Measurements from ENCODE around the gene GAB3.

GAB3 gene

DNA sequence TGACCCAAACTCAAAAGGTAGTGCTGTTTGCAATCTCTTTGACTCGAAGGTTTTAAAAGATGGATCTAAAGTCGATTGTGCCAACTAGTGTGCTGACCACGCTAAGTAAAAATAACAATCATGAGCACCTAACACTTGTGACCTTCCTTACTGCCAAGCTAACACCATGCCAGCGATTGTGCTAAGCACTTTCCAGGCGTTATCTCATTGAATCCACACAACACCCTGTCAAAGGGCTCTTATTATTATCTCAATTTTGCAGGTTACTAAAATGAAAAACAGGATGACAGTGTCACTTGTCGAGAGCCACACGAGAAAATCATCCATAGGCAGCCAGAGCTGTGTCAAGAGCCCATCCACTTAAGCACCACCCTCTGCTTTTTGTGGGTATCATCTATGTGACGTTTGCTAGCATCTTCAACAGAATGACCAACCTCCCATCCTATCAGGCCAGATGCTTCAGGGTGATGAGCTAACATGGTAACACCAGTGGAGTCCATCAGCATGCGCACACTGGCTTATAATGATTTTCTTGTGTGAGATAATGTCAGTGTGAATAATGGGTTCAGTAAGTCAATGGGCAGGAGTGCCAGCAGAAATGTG, 893 bp upstream of the GAB3 start:
- no peak for DNase-seq (ENCODE audit: low spot score)

DNA sequence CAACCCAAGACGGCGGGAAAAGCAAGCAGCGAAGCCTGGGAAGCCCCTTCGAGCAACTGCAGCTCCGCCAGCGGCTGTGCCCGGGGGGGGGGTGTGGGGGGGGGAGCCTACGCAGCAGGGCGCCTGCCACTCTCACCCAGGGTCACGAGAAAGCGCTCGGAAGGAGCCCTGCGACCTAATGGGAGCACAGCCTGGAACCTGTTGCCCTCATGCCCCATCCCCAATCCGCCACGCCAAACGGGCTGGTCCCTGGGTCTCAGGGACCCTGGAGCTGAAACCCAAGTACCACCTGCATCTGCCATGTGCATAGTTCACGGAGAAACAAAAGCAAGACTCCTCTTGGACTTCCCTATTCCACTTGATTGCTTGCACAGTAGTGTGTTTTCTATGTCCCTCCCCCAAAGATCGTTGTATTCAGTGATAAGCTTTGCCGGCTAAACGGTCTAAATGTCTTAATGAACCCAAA, 359 bp upstream of the GAB3 start:
- DNase-seq (ENCODE audit: low spot score): no peak

DNA sequence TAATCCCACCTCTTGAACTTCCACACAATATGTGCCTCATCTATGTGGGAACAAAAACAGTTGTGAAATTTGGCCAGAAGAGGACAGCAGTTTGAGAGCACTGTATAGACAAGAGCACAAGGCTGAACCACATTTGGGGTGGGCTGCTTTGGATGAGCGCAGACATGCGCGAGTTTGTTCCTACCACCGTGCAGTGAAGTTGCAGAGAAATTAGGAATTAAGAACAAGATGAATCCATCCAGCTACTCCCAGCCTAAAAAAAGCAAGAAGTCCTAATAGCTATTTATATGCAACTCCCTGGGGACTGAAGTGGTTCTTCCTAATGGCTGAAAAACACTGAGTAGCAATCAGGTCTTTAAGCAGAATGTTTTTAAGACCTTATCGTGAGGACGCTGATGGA, 1.0 kb downstream of the GAB3 start:
- DNase-seq (ENCODE audit: low spot score): no peak

DNA sequence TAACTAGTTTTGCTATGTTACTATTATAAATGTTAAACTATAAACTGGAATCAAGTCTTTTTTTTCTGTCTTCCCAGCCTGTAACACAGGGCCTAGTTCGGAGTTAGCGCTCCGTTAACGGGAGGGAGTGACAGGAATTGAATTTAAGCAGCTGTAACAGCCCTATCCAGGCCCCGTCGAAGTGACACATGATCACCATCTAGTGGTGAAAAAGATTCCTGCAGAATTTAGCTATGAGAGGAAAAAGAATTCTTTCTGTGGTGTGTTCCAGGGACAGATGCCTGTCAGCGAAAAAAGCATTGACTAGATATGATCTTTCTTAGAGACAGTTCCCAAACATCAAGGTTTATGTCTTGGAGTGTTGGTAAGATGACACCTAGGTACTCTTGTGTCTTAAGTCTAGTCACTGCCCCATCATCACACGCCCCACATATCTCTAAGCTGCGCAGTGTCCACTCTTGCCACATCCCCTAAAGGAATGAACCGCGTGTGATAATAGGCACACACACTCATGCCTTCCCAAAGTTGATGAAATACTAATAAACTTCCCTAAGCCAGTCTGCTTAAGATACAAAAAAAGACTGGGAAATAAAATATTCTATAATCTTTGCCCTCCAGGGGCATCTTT, 2.1 kb downstream of the GAB3 start:
- peak; percentile 64 for DNase-seq (ENCODE audit: low spot score)

DNA sequence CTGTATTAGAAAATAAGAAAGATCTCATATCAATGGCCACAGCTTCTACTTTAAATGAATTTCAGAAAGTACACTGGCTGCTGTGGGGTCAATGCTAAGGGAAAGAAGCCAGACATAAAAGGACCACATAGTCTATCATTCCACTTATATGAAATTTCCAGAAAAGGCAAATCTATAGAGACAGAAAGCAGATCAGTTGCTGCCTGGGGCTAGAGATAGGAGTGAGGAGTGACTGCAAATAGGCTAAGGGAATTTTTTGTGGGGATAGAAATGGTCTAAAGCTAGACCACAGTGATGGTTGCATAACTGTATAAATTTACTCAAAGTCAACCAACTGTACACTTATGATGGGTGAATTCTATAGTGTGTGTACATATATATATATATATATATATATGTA, 8.3 kb downstream of the GAB3 start:
- DNase-seq (ENCODE audit: low spot score): no peak

DNA sequence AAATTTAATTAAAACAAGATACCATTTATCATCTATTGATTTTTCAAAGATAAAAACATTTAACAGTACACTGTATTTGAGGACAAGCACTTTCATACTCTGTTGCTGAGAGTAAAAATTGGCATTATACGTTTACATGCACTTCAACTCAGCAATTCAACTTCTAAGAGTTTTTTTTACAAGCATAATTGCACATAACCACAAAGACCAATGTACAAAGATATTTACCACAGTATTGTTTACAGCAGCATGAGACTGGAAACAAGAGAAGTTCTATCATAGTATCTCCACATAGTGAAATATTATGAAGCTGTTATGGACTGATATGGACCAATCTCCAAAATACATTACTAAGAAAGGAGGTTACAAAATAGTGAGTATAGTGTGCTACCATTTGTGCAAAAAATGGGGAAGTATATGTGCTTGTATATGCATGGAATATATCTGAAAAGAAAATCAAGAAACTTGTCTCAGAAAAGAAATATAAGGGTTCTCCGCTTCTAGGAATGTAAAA, 10.9 kb downstream of the GAB3 start:
- no peak for DNase-seq (ENCODE audit: low spot score)

DNA sequence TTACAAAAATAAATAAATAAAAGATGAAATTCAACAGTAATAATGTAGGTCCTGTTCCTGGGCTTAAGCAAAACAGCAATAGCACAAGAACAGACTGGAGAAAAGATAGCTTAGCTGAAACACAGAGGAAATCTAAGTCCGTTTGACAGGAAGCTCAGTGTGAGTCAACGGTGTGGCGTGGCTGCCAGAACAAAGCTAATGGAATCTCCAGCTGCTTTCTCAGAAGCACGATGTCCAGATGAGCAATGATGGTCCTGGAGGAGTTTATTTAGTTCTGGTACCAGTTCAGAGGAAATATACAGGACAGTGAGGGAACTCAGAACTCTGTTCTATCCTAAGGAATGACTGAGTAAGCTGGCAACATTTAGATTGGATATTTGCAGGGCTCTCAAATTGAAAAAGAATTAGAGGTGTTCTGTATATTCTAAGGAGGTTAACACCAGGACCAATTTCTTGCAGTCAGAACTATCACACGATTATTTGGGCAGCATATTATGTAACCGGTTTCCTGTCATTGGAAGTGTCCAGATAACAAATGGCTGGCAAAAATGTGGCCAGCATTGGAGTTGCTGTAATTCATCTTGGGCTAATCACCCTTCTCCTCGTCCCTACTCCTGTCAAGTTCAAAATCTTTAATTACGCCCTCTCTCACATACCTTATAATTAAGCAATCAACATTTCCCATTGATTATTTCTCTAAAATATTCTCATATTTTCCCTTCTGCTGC, 12.7 kb downstream of the GAB3 start:
- no peak for DNase-seq (ENCODE audit: low spot score)

DNA sequence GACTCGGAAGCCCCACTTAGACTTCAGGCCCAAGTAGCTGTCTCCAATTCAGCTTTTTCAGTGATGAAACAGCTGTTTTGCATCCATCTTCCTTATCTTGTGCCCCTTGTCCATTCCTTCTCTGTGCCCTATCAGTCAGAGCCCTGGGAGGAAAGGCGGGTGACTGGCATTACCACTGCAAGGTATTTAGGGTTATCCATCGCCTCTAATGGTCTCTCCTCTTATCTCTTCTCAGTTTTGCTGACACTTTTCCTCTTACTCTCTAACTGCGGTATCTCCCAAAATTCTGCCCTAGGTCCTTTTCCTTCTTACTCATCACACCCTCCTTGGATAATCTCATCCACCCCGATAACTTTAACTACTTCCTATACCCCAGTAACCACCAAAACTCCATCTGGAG, 13.7 kb downstream of the GAB3 start:
- DNase-seq (ENCODE audit: low spot score): no peak

DNA sequence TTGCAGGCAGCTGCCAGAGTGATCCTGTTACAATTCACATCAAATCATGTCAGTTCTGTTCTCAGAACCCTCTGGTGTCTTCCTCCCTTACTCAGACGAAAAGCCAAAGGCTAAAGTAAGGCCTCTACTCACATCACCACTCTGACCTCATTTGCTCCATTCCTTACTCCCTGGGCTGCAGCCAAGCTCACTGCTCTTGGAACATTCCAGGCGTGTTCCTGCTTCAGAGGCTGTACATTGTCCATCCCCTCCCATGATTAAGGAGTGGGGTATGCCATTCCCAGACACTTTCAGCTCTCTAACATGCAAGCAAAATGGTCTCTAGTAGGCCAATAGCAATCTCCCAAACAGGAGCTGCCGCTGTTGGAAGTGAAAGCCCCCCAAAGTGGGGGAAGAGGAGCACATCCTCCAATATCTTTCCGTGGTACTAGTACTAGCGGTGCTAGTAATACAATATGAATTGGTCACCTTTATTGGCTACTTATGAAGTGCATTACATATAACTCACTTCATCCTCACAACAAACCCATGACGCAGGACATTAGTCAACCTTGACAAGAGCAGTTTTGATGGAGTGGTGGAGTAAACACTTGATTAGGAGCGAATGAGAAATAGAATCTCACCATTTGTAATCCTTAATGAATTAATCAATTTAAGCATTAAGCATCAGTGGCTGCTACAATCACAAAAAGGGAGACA, 15.0 kb downstream of the GAB3 start:
- no peak for DNase-seq (ENCODE audit: low spot score)

DNA sequence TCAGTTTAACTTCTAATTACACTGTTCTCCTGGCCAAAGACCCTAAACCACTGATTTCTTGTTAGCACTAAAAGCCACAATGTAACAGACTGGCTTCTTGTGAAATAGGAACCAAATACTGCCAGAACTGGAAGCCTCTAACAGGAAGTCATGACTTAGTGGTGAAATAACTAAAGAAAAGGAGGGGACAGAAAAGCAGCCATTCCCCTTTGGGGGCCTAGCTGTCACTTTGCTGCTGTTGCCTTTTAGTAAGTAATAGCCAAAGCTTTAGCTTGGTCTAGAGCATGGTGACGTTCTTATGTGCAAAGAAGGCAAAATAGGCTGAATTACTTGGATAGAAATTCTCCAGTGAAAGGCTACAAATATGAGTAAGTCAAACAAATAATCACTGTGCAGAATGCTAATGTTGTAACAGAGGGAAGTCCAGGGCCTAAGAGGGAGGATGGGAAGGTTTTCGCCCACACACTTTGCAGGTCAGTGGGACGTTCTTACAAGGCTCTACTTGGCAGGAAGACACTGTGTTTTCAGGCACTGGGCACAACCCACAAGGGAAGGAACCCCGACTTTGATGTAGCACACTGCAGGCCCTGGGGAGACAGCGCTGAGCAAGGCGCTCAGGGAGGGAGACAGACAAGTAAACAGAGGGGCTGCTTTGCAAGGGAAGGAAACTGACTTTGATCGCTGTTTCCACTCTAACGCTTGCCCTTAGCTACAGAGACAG, 16.7 kb downstream of the GAB3 start:
- peak; percentile 77 for DNase-seq (ENCODE audit: low spot score)

DNA sequence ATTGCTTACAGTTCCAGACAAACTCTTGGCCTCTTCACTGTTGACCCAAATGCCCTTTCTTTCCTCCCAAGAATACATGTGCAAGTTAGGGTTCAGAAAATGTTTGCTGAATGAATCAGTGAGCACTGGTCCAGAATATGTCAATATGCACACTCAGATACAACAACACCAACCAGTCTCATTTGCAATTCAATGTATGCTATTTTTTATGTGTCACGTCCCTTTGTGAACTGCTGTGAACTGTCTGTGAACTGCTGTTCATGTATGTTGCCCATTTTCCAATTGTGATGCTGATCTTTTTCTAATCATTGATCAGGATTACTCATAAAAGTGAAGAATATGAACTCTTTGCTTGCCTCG, 17.8 kb downstream of the GAB3 start:
- DNase-seq (ENCODE audit: low spot score): no peak

DNA sequence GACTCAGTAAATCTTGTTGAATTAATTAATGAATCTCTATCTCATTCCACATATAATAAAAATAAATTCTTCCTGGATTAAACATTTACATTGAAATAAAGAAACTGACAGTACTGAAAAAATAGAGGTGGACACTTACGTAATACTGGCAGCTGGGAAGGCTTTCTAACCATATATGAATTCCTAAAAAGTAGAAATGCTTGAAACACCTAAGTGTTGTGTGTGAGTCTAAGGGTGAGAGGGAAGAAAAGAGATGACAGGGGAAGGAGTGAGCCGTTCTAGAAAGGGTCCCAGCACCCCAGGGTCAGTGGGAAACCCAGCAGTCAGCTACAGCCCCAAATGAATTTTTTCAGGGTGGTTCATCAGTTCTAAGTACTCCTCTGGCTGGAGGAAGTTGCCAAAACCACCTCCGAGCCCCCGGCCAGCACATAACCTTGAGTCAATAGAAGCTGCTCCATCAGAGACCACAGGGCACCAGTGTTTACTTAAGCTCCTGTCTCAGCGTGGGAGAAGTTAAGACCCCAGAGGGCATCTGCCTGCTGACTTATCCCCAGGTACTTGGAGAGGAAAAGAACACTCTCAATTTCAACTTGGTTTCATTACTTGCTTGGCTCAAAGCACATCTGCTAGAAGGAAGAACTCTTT, 18.3 kb downstream of the GAB3 start:
- no peak for DNase-seq (ENCODE audit: low spot score)

DNA sequence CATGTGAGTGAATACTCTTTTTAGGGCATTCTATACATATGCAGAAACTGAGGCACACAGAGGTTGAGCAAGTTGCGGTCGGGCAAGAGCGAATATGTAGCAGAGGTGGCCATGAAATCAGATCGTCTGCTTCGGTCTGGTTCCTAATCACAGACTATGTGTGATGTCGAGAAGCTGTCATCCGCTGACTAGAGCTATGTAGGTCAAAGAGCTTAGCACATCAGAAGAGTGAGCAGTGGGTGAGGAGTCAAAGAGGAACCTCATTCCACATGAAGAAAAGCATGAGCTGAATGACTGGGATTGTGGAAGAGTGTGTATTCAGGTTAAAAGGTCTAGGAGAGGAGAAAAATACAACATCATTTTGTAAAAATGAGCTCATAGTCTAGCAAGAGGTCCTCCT, 19.0 kb downstream of the GAB3 start:
- no peak for DNase-seq (ENCODE audit: low spot score)

DNA sequence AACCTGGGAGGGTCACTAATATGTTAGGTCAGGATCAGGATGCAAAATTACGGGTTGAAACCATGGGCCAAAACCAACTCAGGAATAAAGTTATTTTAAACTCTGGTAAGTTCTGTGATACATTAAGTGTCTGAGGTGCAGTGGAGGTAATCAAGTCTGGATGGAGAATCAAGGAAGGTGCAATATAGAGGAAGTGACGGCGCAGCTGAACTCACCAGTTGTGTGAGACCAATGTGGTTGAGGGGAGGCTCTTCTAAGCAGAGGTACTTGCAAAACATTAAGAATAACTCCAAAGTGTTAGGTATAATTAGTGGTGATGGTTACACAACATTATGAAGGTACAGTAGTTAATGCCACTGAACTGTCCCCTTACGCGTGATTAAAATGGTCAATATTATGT, 19.7 kb downstream of the GAB3 start:
- DNase-seq (ENCODE audit: low spot score): no peak

DNA sequence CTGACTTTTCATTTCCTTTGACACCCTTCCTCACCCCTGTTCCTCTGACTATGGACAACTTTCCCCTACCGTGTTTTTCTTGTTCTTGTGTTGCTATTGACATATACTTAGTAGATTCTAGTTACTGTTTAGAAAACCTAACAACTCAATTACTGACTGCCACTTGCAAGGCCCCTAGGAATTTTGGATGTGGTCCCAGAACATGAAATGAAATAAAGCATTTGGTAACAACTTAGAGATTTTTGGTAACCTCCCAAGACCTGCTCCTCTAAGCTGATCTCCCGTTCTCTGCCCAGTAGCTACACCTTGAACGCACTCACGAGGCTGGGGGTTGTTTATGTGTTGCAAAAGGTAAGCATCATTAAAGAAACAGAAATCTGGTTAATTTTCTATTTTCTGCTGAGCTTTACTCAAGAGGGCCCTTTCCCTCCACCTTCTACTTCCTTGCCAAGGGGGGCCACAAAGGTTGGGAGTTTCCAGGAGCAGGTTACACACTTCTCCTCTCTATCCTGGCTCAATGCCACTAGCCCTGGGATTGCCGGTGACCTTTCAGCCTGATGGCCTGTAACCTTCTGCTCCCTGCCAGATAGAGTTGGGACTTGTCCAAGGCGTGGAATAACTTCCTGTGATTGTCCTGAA, 20.5 kb downstream of the GAB3 start:
- DNase-seq (ENCODE audit: low spot score): no peak

DNA sequence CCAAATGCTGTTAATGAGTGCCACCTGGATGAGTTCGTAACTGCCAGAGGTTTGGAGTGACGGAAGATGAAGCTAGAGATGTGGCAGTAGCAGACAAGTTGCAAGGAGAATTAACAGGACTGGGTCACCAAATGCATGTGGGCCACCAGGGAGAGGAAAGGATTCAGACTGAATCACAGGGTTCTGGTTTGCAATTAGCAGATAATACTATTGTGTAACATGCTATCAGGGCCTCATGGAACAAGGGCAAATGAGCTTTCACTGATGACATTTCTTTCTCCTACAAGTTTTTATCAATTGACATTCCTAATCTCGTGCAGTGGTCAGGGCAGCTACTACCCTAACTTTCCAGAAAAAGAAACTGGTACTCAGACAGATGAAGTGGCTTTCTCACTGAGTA, 21.4 kb downstream of the GAB3 start:
- DNase-seq (ENCODE audit: low spot score): no peak

DNA sequence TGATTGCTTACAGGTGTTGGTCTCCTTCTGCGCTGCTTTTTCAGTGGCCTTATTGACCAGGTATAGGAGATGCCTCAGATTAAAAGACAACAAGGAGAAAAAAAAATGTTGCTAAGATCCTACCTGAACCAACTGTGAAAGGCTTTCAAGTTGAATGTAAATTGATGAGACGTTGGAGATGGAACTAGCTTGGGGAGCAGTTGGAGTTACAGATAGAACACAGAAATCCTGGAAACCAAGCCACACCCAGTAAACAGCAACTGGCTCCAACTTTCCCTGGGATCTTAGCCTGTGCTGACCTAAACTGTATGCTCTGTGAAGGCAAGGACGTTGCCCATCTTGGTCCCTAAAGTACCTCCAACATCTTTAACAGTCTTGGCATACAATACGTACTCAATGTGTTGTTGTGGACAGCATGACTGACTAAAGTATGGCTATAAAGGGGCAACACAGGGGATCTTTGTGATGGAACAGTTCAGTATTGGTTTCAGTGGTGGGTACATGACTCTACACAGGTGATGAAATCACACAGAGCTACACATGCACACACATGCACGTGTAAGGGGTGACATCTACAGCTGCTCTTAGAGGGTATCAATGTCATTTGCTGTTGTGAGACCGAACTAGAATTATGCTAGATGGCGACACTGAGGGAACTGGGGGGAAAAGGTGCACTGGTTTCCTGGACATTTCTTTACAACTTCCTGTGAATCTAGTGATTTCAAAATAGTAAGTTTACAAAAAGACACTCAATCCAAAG, 22.3 kb downstream of the GAB3 start:
- DNase-seq (ENCODE audit: low spot score): no peak

DNA sequence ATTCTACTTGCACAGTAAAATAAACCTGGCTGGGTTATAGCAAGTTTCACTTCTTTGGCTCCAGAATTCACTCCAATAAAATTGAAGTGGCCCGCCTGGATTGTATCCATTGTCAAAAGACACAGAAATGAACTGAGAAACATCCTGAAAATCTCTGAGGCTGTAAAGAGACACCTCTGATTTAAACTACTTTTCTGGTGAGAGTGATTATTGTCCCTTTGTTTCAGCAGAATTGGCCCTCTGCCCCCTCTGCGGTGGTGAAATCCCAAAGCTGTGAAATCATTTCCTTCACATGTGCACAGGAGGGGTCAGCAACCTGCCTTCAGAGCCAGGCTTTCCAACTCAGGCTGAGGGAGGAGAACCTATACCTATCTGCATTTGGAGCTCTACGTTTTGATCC, 23.0 kb downstream of the GAB3 start:
- no peak for DNase-seq (ENCODE audit: low spot score)

DNA sequence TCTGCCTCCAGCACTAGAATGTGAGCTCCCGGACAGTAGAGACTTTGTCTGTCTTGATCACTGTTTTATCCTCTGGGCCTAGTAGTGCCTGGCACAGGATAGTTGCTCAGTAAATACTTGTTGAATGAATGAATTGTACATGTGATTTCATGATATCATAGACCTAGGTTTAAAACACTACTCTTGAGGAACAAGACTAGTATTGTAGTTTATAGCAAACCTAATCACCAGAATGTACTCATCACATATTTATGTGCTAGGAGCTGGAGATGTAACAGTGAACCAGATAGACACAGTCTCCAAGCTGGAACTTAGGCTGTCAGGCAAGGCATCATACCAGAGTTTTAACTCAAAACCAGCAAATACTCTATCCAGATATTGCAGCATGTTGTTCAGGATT, 23.5 kb downstream of the GAB3 start:
- no peak for DNase-seq (ENCODE audit: low spot score)

DNA sequence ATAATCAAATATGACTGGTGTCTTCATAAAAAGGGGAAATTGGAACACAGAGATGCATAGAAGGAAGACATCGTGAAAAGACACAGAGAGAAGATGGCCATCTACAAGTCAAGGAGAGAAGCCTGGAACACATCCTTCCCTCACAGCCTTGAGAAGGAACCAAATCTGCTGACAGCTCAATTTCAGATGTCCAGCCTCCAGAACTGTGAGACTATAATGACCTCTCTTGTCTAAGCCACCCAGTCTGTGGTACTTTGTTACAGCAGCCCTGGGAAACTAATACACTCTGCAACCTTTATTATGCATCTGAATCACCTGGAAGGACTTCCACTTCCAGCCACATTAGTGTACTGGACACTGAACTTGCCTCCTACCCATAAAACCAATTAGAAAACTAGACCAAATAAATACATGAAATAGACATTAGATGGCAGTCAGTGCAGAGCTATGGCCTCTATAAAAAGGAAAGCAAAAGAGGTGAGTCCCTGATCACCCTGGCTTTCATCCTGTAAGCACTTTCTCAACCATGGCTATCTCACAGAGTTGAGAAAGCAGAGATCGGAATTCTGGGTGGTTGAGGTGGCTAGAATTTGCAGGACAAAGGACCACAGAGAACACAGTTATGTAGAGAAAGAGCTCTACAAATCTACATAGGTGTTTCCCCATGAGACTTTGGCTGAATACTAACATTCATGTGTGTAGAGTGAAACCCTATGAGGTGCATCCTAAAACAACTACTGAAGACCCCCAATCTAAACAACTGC, 25.7 kb downstream of the GAB3 start:
- no peak for DNase-seq (ENCODE audit: low spot score)

Measured in Ammon's horn (tissue), 1 donor.